GM12891 (cell line): ENCODE measurements around the gene RAB25.

Source experiments
- PAX5 ChIP-seq: IDR thresholded peaks from 2 replicates; pipeline ENCODE4 v1.6.1; 2011; ENCODE audit warnings: low read length, moderate library complexity, mild to moderate bottlenecking; ENCODE audit not compliant: insufficient read depth, severe bottlenecking
- POLR2A ChIP-seq: IDR thresholded peaks from 2 replicates; pipeline ENCODE4 v1.6.1; 2011; ENCODE audit warnings: low read depth, low read length, control low read depth
- POLR2AphosphoS5 ChIP-seq: IDR thresholded peaks from 2 replicates; pipeline ENCODE4 v1.6.1; 2011; ENCODE audit warnings: low read depth, low read length, control low read depth
- POU2F2 ChIP-seq: IDR thresholded peaks from 2 replicates; pipeline ENCODE4 v1.6.1; 2011; ENCODE audit warnings: low read depth, mild to moderate bottlenecking, control low read depth, low read length, moderate library complexity
- SPI1 ChIP-seq: IDR thresholded peaks from 2 replicates; pipeline ENCODE4 v1.6.1; 2011; ENCODE audit warnings: low read depth, low read length, control low read depth
- TAF1 ChIP-seq: IDR thresholded peaks from 2 replicates; pipeline ENCODE4 v1.6.1; 2011; ENCODE audit warnings: low read depth, low read length, control low read depth

- TF ChIP-seq POLR2A (no peak), POU2F2 (no peak), TAF1 (no peak), POLR2AphosphoS5 (no peak), SPI1 (no peak), PAX5 (no peak)
Observed at GRCh38 chr1:156073740-156074139, 12.8 kb downstream of the RAB25 start.
